H1 (cell line): Measurements from ENCODE around the gene CD96. TPM values are rescaled to one million over a fixed set of nuclear protein-coding genes. Genes with fewer than 3 reads are reported as not detected.

Experiments
- CTCF ChIA-PET: fragments of 300-600 bp; sonication (Branson Sonifier 250); formaldehyde crosslinking; loops from one replicate; lab custom pipeline; 2021; ENCODE audit not compliant: partially characterized antibody; lab: Charles Lee
- POLR2A ChIA-PET: fragments of 300-600 bp; sonication (Branson Sonifier 250); formaldehyde crosslinking; loops from one replicate; lab custom pipeline; 2021; ENCODE audit warnings: inconsistent platforms; ENCODE audit not compliant: partially characterized antibody; lab: Charles Lee
- DNase-seq, 2 experiments: peaks; one replicate each; pipeline versions ENCODE4 v3.0.0 to v3.0.0-alpha.2; 2010 to 2022; ENCODE audit warnings: low spot score in 2 of 2, low read depth in 1 of 2, mixed read lengths in 1 of 2
- FAIRE-seq: peaks from 2 replicates; lab custom pipeline; 2011; peaks lifted over from hg19 to GRCh38; lab: Jason Lieb, UNC
- H2AFZ ChIP-seq: 2 replicates; pipeline ENCODE4 v1.8.1; 2012; ENCODE audit warnings: low read length, inconsistent platforms
- H2AK5ac ChIP-seq: 2 replicates; pipeline ENCODE4 v1.6.1; 2013; ENCODE audit warnings: low read depth, low read length
- H2BK120ac ChIP-seq: replicated peaks from 2 replicates; pipeline ENCODE3; 2013; ENCODE audit warnings: low read depth, low read length, inconsistent platforms
- H2BK12ac ChIP-seq: 2 replicates; pipeline ENCODE4 v1.6.1; 2013; ENCODE audit warnings: low read depth, low read length
- H2BK15ac ChIP-seq: 2 replicates; pipeline ENCODE4 v1.6.1; 2013; ENCODE audit warnings: low read length
- H2BK20ac ChIP-seq: 2 replicates; pipeline ENCODE4 v1.6.1; 2013; ENCODE audit warnings: low read length
- H2BK5ac ChIP-seq: 2 replicates; pipeline ENCODE4 v1.6.1; 2013; ENCODE audit warnings: low read depth, low read length
- H3K14ac ChIP-seq: 2 replicates; pipeline ENCODE4 v1.6.1; 2013; ENCODE audit warnings: inconsistent platforms; ENCODE audit not compliant: insufficient read length
- H3K18ac ChIP-seq: 2 replicates; pipeline ENCODE4 v1.6.1; 2013; ENCODE audit warnings: low read length; ENCODE audit errors: extremely low read depth
- H3K23ac ChIP-seq: 2 replicates; pipeline ENCODE4 v1.6.1; 2013; ENCODE audit warnings: inconsistent platforms; ENCODE audit not compliant: insufficient read length
- H3K23me2 ChIP-seq: 2 replicates; pipeline ENCODE4 v1.6.1; 2013; ENCODE audit warnings: low read depth, low read length
- H3K27ac ChIP-seq: 2 replicates; pipeline ENCODE4 v1.6.1; 2011; ENCODE audit warnings: low read depth, low read length, inconsistent platforms
- H3K27me3 ChIP-seq, 4 experiments: replicated peaks in 1 of 4; 1 replicate in 1 of 4; 2 replicates in 3 of 4; pipeline versions ENCODE4 v1.6.1 to v1.8.1; 2011 to 2013; ENCODE audit warnings: low read length in 3 of 4, mild to moderate bottlenecking in 3 of 4, inconsistent platforms in 2 of 4, mixed read lengths in 2 of 4, moderate library complexity in 1 of 4; ENCODE audit not compliant: control insufficient read depth in 3 of 4, insufficient read depth in 3 of 4; ENCODE audit errors: extremely low read depth in 1 of 4
- H3K36me3 ChIP-seq, 4 experiments: 2 replicates each; pipeline versions ENCODE4 v1.6.1 to v1.8.1; 2011 to 2013; ENCODE audit warnings: mild to moderate bottlenecking in 4 of 4, low read length in 3 of 4, moderate library complexity in 2 of 4, control low read depth in 1 of 4, inconsistent platforms in 1 of 4; ENCODE audit not compliant: insufficient read depth in 4 of 4, control insufficient read depth in 2 of 4
- H3K4ac ChIP-seq: replicated peaks from 2 replicates; pipeline ENCODE3; 2013; ENCODE audit warnings: low read length, low read depth, mixed read lengths, inconsistent platforms; ENCODE audit not compliant: insufficient read length
- H3K4me1 ChIP-seq, 4 experiments: replicated peaks in 1 of 4; 1 replicate in 1 of 4; 2 replicates in 3 of 4; pipeline versions ENCODE4 v1.6.1 to v1.8.1; 2011 to 2013; ENCODE audit warnings: low read length in 3 of 4, inconsistent platforms in 2 of 4, mixed read lengths in 1 of 4; ENCODE audit not compliant: insufficient read depth in 4 of 4, control insufficient read depth in 3 of 4
- H3K4me2 ChIP-seq, 2 experiments: 2 replicates each; pipeline versions ENCODE4 v1.6.1 to v1.8.1; 2011 to 2013; ENCODE audit warnings: low read depth in 2 of 2, low read length in 2 of 2, control low read depth in 1 of 2, inconsistent platforms in 1 of 2, mild to moderate bottlenecking in 1 of 2; ENCODE audit not compliant: insufficient read depth in 1 of 2
- H3K4me3 ChIP-seq, 4 experiments: fragments of 200-600, 300-600 bp in 1 of 4; sonication (generic), shearing (Covaris generic), sonication (Bioruptor Twin) in 1 of 4; 2 replicates each; pipeline versions ENCODE4 v1.5.1 to v1.8.1; 2011 to 2016; ENCODE audit warnings: low read length in 4 of 4, low read depth in 3 of 4, control low read depth in 2 of 4, inconsistent platforms in 2 of 4, mild to moderate bottlenecking in 2 of 4, mixed read lengths in 1 of 4, moderate library complexity in 1 of 4; ENCODE audit not compliant: insufficient read depth in 2 of 4; ENCODE audit errors: extremely low read depth in 1 of 4
- H3K56ac ChIP-seq: replicated peaks from 2 replicates; pipeline ENCODE3; 2013; ENCODE audit warnings: low read depth, mild to moderate bottlenecking, mixed read lengths, low read length, inconsistent platforms; ENCODE audit not compliant: insufficient read length
- H3K79me1 ChIP-seq: 2 replicates; pipeline ENCODE4 v1.6.1; 2013; ENCODE audit warnings: low read depth, low read length, control low read depth
- H3K79me2 ChIP-seq, 2 experiments: 2 replicates each; pipeline versions ENCODE4 v1.6.1 to v1.8.1; 2012 to 2013; ENCODE audit warnings: low read length in 2 of 2, mild to moderate bottlenecking in 2 of 2, inconsistent platforms in 1 of 2; ENCODE audit not compliant: insufficient read depth in 2 of 2, control insufficient read depth in 1 of 2
- H3K9ac ChIP-seq, 4 experiments: replicated peaks in 1 of 4; 1 replicate in 1 of 4; 2 replicates in 3 of 4; pipeline versions ENCODE4 v1.6.1 to v1.8.1; 2011 to 2013; ENCODE audit warnings: low read depth in 3 of 4, low read length in 3 of 4, control low read depth in 2 of 4, mild to moderate bottlenecking in 2 of 4, moderate library complexity in 2 of 4, inconsistent platforms in 1 of 4; ENCODE audit errors: extremely low read depth in 1 of 4
- H3K9me3 ChIP-seq, 2 experiments: 2 replicates each; pipeline versions ENCODE4 v1.6.1 to v1.8.1; 2012 to 2013; ENCODE audit warnings: mild to moderate bottlenecking in 2 of 2, moderate library complexity in 2 of 2, control low read depth in 1 of 2, inconsistent platforms in 1 of 2, low read depth in 1 of 2, low read length in 1 of 2, mixed read lengths in 1 of 2; ENCODE audit not compliant: insufficient read depth in 2 of 2
- H4K20me1 ChIP-seq, 2 experiments: replicated peaks in 1 of 2; 2 replicates each; pipeline versions ENCODE3 to v1.8.1; 2011 to 2013; ENCODE audit warnings: inconsistent platforms in 2 of 2, low read length in 2 of 2, mild to moderate bottlenecking in 1 of 2; ENCODE audit not compliant: insufficient read depth in 2 of 2, control insufficient read depth in 1 of 2
- H4K5ac ChIP-seq: 2 replicates; pipeline ENCODE4 v1.6.1; 2013; ENCODE audit warnings: low read length, low read depth, mixed read lengths, inconsistent platforms; ENCODE audit not compliant: insufficient read length
- H4K8ac ChIP-seq: 2 replicates; pipeline ENCODE4 v1.8.0; 2013; ENCODE audit warnings: mild to moderate bottlenecking, moderate library complexity, low read length, inconsistent platforms; ENCODE audit not compliant: insufficient read depth; ENCODE audit errors: extremely low read depth
- H4K91ac ChIP-seq: replicated peaks from 2 replicates; pipeline ENCODE3; 2013; ENCODE audit warnings: low read length, mixed read lengths, inconsistent platforms; ENCODE audit not compliant: insufficient read length
- ATF2 ChIP-seq: IDR thresholded peaks from 2 replicates; pipeline ENCODE4 v1.6.1; 2012; ENCODE audit warnings: low read length, inconsistent platforms
- BACH1 ChIP-seq: IDR thresholded peaks from 2 replicates; pipeline ENCODE4 v1.6.1; 2012; ENCODE audit warnings: low read length, improper control_type of control experiment
- EZH2 ChIP-seq: fragments of 200-600 bp; sonication (generic); IDR thresholded peaks from 2 replicates; pipeline ENCODE4 v1.7.1; 2012; ENCODE audit warnings: low read depth, mild to moderate bottlenecking, moderate library complexity, low read length, inconsistent platforms; ENCODE audit not compliant: severe bottlenecking
- FOSL1 ChIP-seq: IDR thresholded peaks from 2 replicates; pipeline ENCODE4 v1.6.1; 2011; ENCODE audit warnings: mild to moderate bottlenecking, low read depth, low read length, moderate library complexity; ENCODE audit not compliant: insufficient read depth
- HDAC2 ChIP-seq, 2 experiments: fragments of 300-600 bp in 1 of 2; sonication (generic) in 1 of 2; IDR thresholded peaks; 2 replicates each; pipeline ENCODE4 v1.6.1; 2011 to 2012; ENCODE audit warnings: low read depth in 2 of 2, low read length in 2 of 2, mild to moderate bottlenecking in 2 of 2, moderate library complexity in 2 of 2, borderline replicate concordance in 1 of 2, inconsistent platforms in 1 of 2
- JUN ChIP-seq: IDR thresholded peaks from 2 replicates; pipeline ENCODE4 v1.6.1; 2011; ENCODE audit warnings: low read depth, mild to moderate bottlenecking, improper control_type of control experiment, low read length
- KDM5A ChIP-seq: fragments of 200-600 bp; IDR thresholded peaks from 2 replicates; pipeline ENCODE4 v1.7.1; 2012; ENCODE audit warnings: mild to moderate bottlenecking, low read length, inconsistent platforms, mixed read lengths
- RBBP5 ChIP-seq: IDR thresholded peaks from 2 replicates; pipeline ENCODE4 v1.7.1; 2012; ENCODE audit warnings: low read depth, mild to moderate bottlenecking, inconsistent platforms, low read length, moderate library complexity, borderline replicate concordance
- SRF ChIP-seq: IDR thresholded peaks from 2 replicates; pipeline ENCODE4 v1.6.1; 2011; ENCODE audit warnings: mild to moderate bottlenecking, low read depth, low read length, moderate library complexity
- TCF12 ChIP-seq: IDR thresholded peaks from 2 replicates; pipeline ENCODE4 v1.6.1; 2011; ENCODE audit warnings: low read depth, mild to moderate bottlenecking, low read length
- WGBS, 2 experiments: shearing (Covaris generic) in 1 of 2; methylation state at CpG; one replicate each; pipeline versions ENCODE4 v1.1.6 to v1.1.7; 2013 to 2015; ENCODE audit warnings: low lambda C conversion rate in 2 of 2, mixed read lengths in 2 of 2, inconsistent platforms in 1 of 2, low coverage in 1 of 2, missing lambda C conversion rate in 1 of 2; ENCODE audit not compliant: insufficient replicate concordance in 2 of 2, insufficient coverage in 1 of 2, insufficient read length in 1 of 2; ENCODE audit errors: extremely low coverage in 1 of 2, missing lambda C conversion rate in 1 of 2; 5-methylcytosine and 5-hydroxymethylcytosine counted together
- polyA plus RNA-seq, 7 experiments: library from polyadenylated mRNA; depleted of rRNA in 3 of 7; stranded (reverse) in 5 of 7; unstranded in 2 of 7; fragments of >200 nt in 5 of 7; fragments of 200-250 nt in 2 of 7; gene quantifications; 1 replicate in 5 of 7; 2 replicates in 1 of 7; 4 replicates in 1 of 7; pipeline versions ENCODE4 v1.2.1 to v1.2.3, GENCODE V29; 2011 to 2013; ENCODE audit warnings: missing spikeins in 2 of 7, mixed read lengths in 2 of 7
- total RNA-seq: library from RNA; stranded (reverse); fragmentation: NEBNext Ultra II Directional; extraction: Animal tissue kit (Norgen Biotek cat#: 25700); gene quantifications from 2 replicates; pipeline ENCODE4 v1.2.1, GENCODE V29; 2021
- TF ChIP-seq, protein P1 (sequence below): IDR thresholded peaks from 2 replicates; pipeline ENCODE4 v1.6.1; 2011; ENCODE audit warnings: low read depth, mild to moderate bottlenecking, low read length; ENCODE audit not compliant: insufficient read depth

Gene CD96
- total and polyA plus RNA-seq, 2 of the 8 experiments (the other 6 are each of a cell fraction or from before 2014, with no cell fraction given) = not detected

DNA sequence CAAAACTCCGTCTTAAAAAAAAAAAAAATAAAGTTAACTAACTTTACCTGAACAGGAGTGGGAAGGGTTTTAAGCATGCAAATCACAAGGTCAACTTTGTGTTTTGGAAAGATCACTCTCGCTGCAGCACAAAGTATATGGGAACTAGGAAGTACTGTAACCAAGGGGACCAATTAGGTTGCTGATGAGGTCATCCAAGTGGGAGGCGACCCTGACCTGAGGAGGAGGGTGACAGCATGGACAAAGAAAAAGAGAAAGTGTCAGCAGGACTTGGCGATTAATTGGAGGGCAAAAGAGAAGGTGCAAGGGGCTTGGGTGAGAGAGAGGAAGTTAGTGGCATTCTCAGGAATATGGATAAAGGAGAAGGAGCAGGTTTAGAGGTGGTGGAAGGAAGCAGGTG lies 142.6 kb downstream of the CD96 start:
- WGBS, 2 experiments = 85% methylated on average over 4 of the region's 4 CpGs; no CpG with 5 or more reads in 1 of the 2 experiments
- TF ChIP-seq RBBP5 = no peak
- TF ChIP-seq ATF2 = no peak
- no peak for TF ChIP-seq BACH1
- TF ChIP-seq HDAC2 (IDR thresholded peaks at IDR 0.05; ENCODE audit: borderline replicate concordance in 1 of 2, low read depth in 2 of 2, low read length in 2 of 2) = no peak
- no peak for TF ChIP-seq TCF12
- no peak for TF ChIP-seq FOSL1
- no peak for TF ChIP-seq KDM5A
- TF ChIP-seq, protein P1, sequence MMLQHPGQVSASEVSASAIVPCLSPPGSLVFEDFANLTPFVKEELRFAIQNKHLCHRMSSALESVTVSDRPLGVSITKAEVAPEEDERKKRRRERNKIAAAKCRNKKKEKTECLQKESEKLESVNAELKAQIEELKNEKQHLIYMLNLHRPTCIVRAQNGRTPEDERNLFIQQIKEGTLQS = no peak
- no peak for TF ChIP-seq EZH2
- TF ChIP-seq SRF = no peak
- TF ChIP-seq JUN = no peak

More for the DNA sequence above, 142.6 kb downstream of the CD96 start:
- H2AK5ac ChIP-seq = no peak overlapping the region
- no peak overlapping the region for H3K9ac ChIP-seq
- H3K56ac ChIP-seq = no peak overlapping the region
- no peak overlapping the region for H3K4me2 ChIP-seq
- no peak overlapping the region for H4K5ac ChIP-seq
- H4K20me1 ChIP-seq = no peaks in the 10 kb centered on the region
- no peak overlapping the region for H4K8ac ChIP-seq
- H3K14ac ChIP-seq = no peak overlapping the region
- no peak overlapping the region for H4K91ac ChIP-seq
- no peak overlapping the region for H3K27ac ChIP-seq
- no peaks in the 10 kb centered on the region for H3K79me2 ChIP-seq
- DNase-seq (no peak), FAIRE-seq (no peak)
- H3K4me1 ChIP-seq = peaks cover 0 to 3% (median 0%) of the 10 kb centered on the region in 4 experiments; a peak in 1 of 7 replicates
- H2AFZ ChIP-seq = no peak overlapping the region
- CTCF ChIA-PET = interaction anchor here (0.6 kb wide), 2 partner anchors 61 to 1829 kb away, joined by 3 to 4 read pairs; no protein-coding TSS in a partner anchor
- H3K36me3 ChIP-seq = no peaks in the 10 kb centered on the region
- no peak overlapping the region for H3K4ac ChIP-seq
- H3K79me1 ChIP-seq = no peaks in the 10 kb centered on the region
- H2BK5ac ChIP-seq = no peak overlapping the region
- H3K27me3 ChIP-seq = peaks cover 0 to 1% (median 0%) of the 10 kb centered on the region in 4 experiments; a peak in 1 of 7 replicates
- no peak overlapping the region for H2BK12ac ChIP-seq
- no peak overlapping the region for H3K23ac ChIP-seq
- H3K9me3 ChIP-seq = no peaks in the 10 kb centered on the region
- H2BK20ac ChIP-seq = no peak overlapping the region
- H2BK15ac ChIP-seq = no peak overlapping the region
- no peak overlapping the region for H3K4me3 ChIP-seq
- POLR2A ChIA-PET = interaction anchor here (1.5 kb wide), 1 partner anchor 18 kb away, joined by 3 read pairs; no protein-coding TSS in a partner anchor
- H3K23me2 ChIP-seq = no peaks in the 10 kb centered on the region
- H3K18ac ChIP-seq = no peak overlapping the region
- no peak overlapping the region for H2BK120ac ChIP-seq
